ENCODE results near the gene KCND3.

KCND3 gene

GRCh38 chr1:111789666-111790316 lies 199.7 kb downstream of the KCND3 start (continued):
- TF ChIP-seq ZC3H10 (CRISPR knock-in tag; IDR thresholded peaks at IDR 0.05), result no peak
- no peak for TF ChIP-seq CREB5 (CRISPR knock-in tag; IDR thresholded peaks at IDR 0.05; ENCODE audit: low read depth)
- TF ChIP-seq PPARA (CRISPR knock-in tag; IDR thresholded peaks at IDR 0.05; ENCODE audit: borderline replicate concordance), result no peak
- TF ChIP-seq RARB (CRISPR knock-in tag; IDR thresholded peaks at IDR 0.05), result no peak
- TF ChIP-seq ZFP30 (CRISPR knock-in tag; IDR thresholded peaks at IDR 0.05), result no peak
- TF ChIP-seq ZNF8 (CRISPR knock-in tag; IDR thresholded peaks at IDR 0.05), result no peak

GRCh38 chr1:111789142-111789541 lies 200.3 kb downstream of the KCND3 start:
- no peak for ATAC-seq
- TF ChIP-seq TSHZ2 (CRISPR knock-in tag; IDR thresholded peaks at IDR 0.05) (no peak), POU6F1 (CRISPR knock-in tag; IDR thresholded peaks at IDR 0.05; ENCODE audit: borderline replicate concordance, low read depth) (no peak), GLIS3 (CRISPR knock-in tag; IDR thresholded peaks at IDR 0.05) (no peak), ZFP3 (CRISPR knock-in tag; IDR thresholded peaks at IDR 0.05) (no peak), TCF4 (CRISPR knock-in tag; IDR thresholded peaks at IDR 0.05; ENCODE audit: borderline replicate concordance) (no peak), ISL1 (CRISPR knock-in tag; IDR thresholded peaks at IDR 0.05) (no peak), PPARA (CRISPR knock-in tag; IDR thresholded peaks at IDR 0.05; ENCODE audit: borderline replicate concordance) (no peak), ZNF8 (CRISPR knock-in tag; IDR thresholded peaks at IDR 0.05) (no peak), CSRNP3 (CRISPR knock-in tag; IDR thresholded peaks at IDR 0.05) (no peak), OSR1 (CRISPR knock-in tag; IDR thresholded peaks at IDR 0.05) (no peak), TOX (CRISPR knock-in tag; IDR thresholded peaks at IDR 0.05; ENCODE audit: borderline replicate concordance) (no peak), CSDC2 (CRISPR knock-in tag; IDR thresholded peaks at IDR 0.05) (no peak), RARB (CRISPR knock-in tag; IDR thresholded peaks at IDR 0.05) (no peak), ZFP30 (CRISPR knock-in tag; IDR thresholded peaks at IDR 0.05) (no peak), BACH2 (CRISPR knock-in tag; IDR thresholded peaks at IDR 0.05; ENCODE audit: borderline replicate concordance) (no peak), ZNF70 (CRISPR knock-in tag; IDR thresholded peaks at IDR 0.05) (no peak)

- no peak for TF ChIP-seq ZNF565 (CRISPR knock-in tag; conservative IDR thresholded peaks at IDR 0.05; ENCODE audit: low read depth)
- no peak for TF ChIP-seq PATZ1 (CRISPR knock-in tag; IDR thresholded peaks at IDR 0.05; ENCODE audit: borderline replicate concordance)
- no peak for TF ChIP-seq ZFP3 (CRISPR knock-in tag; IDR thresholded peaks at IDR 0.05)
- TF ChIP-seq CREB5 (CRISPR knock-in tag; IDR thresholded peaks at IDR 0.05; ENCODE audit: low read depth), result no peak
- TF ChIP-seq ARNTL (CRISPR knock-in tag; IDR thresholded peaks at IDR 0.05; ENCODE audit: borderline replicate concordance, low read depth), result no peak
- TF ChIP-seq ZNF8 (CRISPR knock-in tag; IDR thresholded peaks at IDR 0.05), result no peak
- TF ChIP-seq OSR1 (CRISPR knock-in tag; IDR thresholded peaks at IDR 0.05), result no peak
- TF ChIP-seq TCF4 (CRISPR knock-in tag; IDR thresholded peaks at IDR 0.05; ENCODE audit: borderline replicate concordance), result no peak
These were observed 202.7 kb downstream of the KCND3 start for GRCh38 chr1:111786669-111787207.

More at GRCh38 chr1:111786669-111787207, 202.7 kb downstream of the KCND3 start:
- no peak for ATAC-seq

Measured in SK-N-SH treated with all-trans-retinoic acid at 6 μM for 48 hours (cell line).